ENCODE results near the gene GOLIM4. TPM values are rescaled to one million over a fixed set of nuclear protein-coding genes. Genes with fewer than 3 reads are reported as not detected.
A peak's percentile ranks its signal among the peaks of the same experiment; 100 is the strongest.

The GOLIM4 gene
- total RNA-seq, 1 donor from 2014 or later, result 27.9 TPM

- DNase-seq (ENCODE audit: low read depth), result no peak
- TF ChIP-seq CTCF (IDR thresholded peaks at IDR 0.05; ENCODE audit: insufficient read depth, low read length, poor library complexity, severe bottlenecking), result no peak
- Histone ChIP-seq H3K4me3 (ENCODE audit: low read depth, low read length) (peak overlapping the region; percentile 85), H3K36me3 (ENCODE audit: control insufficient read depth, insufficient read depth, low read length) (no peaks in the 10 kb centered on the region), H3K27me3 (ENCODE audit: control insufficient read depth, insufficient read depth, low read length) (no peaks in the 10 kb centered on the region)
Observed at GRCh38 chr3:168094580-168094876, 1.2 kb downstream of the GOLIM4 start.

GRCh38 chr3:168093790-168094189 lies 1.9 kb downstream of the GOLIM4 start:
- Histone ChIP-seq H3K36me3 (ENCODE audit: control insufficient read depth, insufficient read depth, low read length) (no peaks in the 10 kb centered on the region), H3K27me3 (ENCODE audit: control insufficient read depth, insufficient read depth, low read length) (no peaks in the 10 kb centered on the region), H3K4me3 (ENCODE audit: low read depth, low read length) (peak overlapping the region; percentile 85)
- TF ChIP-seq CTCF (IDR thresholded peaks at IDR 0.05; ENCODE audit: insufficient read depth, low read length, poor library complexity, severe bottlenecking), result no peak
- DNase-seq (ENCODE audit: low read depth), result no peak

GRCh38 chr3:168093229-168093628 lies 2.5 kb downstream of the GOLIM4 start:
- Histone ChIP-seq H3K27me3 (ENCODE audit: control insufficient read depth, insufficient read depth, low read length) (no peaks in the 10 kb centered on the region), H3K36me3 (ENCODE audit: control insufficient read depth, insufficient read depth, low read length) (no peaks in the 10 kb centered on the region), H3K4me3 (ENCODE audit: low read depth, low read length) (peak overlapping the region; percentile 85)
- no peak for DNase-seq (ENCODE audit: low read depth)
- no peak for TF ChIP-seq CTCF (IDR thresholded peaks at IDR 0.05; ENCODE audit: insufficient read depth, low read length, poor library complexity, severe bottlenecking)

- no peaks in the 10 kb centered on the region for H3K27me3 ChIP-seq (ENCODE audit: control insufficient read depth, insufficient read depth, low read length)
- no peak for DNase-seq (ENCODE audit: low read depth)
- H3K36me3 ChIP-seq (ENCODE audit: control insufficient read depth, insufficient read depth, low read length), result no peaks in the 10 kb centered on the region
- no peak for TF ChIP-seq CTCF (IDR thresholded peaks at IDR 0.05; ENCODE audit: insufficient read depth, low read length, poor library complexity, severe bottlenecking)
- H3K4me3 ChIP-seq (ENCODE audit: low read depth, low read length), result no peak overlapping the region
Observed at GRCh38 chr3:168091941-168092340, 3.8 kb downstream of the GOLIM4 start.

- no peak overlapping the region for H3K4me3 ChIP-seq (ENCODE audit: low read depth, low read length)
- TF ChIP-seq CTCF (IDR thresholded peaks at IDR 0.05; ENCODE audit: insufficient read depth, low read length, poor library complexity, severe bottlenecking), result no peak
- DNase-seq (ENCODE audit: low read depth), result no peak
- H3K36me3 ChIP-seq (ENCODE audit: control insufficient read depth, insufficient read depth, low read length), result no peaks in the 10 kb centered on the region
- H3K27me3 ChIP-seq (ENCODE audit: control insufficient read depth, insufficient read depth, low read length), result no peaks in the 10 kb centered on the region
Observed at GRCh38 chr3:168091302-168091858, 4.3 kb downstream of the GOLIM4 start.

- TF ChIP-seq CTCF (IDR thresholded peaks at IDR 0.05; ENCODE audit: insufficient read depth, low read length, poor library complexity, severe bottlenecking), result no peak
- Histone ChIP-seq H3K27me3 (ENCODE audit: control insufficient read depth, insufficient read depth, low read length) (no peaks in the 10 kb centered on the region), H3K36me3 (ENCODE audit: control insufficient read depth, insufficient read depth, low read length) (no peaks in the 10 kb centered on the region), H3K4me3 (ENCODE audit: low read depth, low read length) (no peak overlapping the region)
- no peak for DNase-seq (ENCODE audit: low read depth)
Observed at GRCh38 chr3:168090306-168091085, 5.2 kb downstream of the GOLIM4 start.

Measured in kidney epithelial cell (primary cell).